Measurements from ENCODE around the gene DLEC1. TPM values are rescaled to one million over a fixed set of nuclear protein-coding genes. Genes with fewer than 3 reads are reported as not detected.

DLEC1 gene
- total and polyA plus RNA-seq, 9 of the 15 experiments (the other 6 are each of a cell fraction or from before 2014, with no cell fraction given), result 0.07 to 0.08 TPM; not detected in 7

DNA sequence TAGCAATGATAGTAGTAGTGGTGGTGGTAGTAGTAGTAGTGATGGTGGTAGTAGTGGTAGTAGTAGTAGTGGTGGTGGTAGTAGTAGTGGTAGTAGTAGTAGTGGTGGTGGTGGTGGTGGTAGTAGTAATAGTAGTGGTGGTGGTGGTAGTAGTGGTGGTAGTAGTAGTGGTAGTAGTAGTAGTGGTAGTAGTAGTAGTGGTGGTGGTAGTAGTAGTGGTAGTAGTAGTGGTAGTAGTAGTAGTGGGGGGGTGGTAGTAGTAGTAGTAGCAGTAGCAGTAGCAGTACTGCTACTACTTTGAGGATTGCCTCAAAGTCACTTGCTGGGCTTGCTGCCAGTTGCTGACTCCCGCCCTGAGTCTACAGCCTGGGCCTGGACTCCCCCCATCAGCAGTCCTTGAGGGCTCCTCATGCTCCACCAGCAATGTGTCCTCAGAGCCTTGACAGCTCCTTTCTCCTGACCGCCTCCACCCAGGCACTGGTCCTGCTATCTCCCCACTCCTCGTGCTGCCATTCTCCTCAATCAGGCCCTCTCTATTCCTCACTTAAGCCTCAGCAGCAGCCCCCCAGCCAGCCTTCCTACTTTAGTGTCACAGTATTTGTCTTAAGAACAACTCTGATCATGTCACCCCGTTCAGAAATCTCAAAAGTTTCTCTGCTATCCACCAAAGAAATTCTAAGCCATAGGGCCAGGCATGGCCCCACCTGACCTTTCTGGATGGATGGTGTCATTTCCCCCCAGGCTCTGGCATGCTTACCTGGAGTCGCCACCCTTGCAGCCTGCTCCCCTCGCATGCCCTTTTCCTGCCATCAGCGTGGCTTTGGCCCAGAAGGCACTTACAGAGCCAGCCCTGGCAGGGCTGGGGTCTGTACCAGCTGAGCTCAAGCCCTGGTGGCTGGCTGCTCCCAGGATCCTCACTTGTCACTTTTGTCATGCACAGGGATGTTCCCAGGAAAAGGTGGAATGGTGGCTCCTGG lies 45.6 kb downstream of the DLEC1 start:
- intact Hi-C loops (cut with micrococcal nuclease), result no loop called here
- no peak overlapping the region for H3K27ac ChIP-seq (ENCODE audit: extremely low read depth, low read depth, low read length)
- POLR2A ChIA-PET, result interaction anchor here (0.6 to 1.0 kb wide), 5 partner anchors 9 to 574 kb away, joined by 3 to 4 read pairs (median 3); no protein-coding TSS in a partner anchor
- TF ChIP-seq, protein P1, sequence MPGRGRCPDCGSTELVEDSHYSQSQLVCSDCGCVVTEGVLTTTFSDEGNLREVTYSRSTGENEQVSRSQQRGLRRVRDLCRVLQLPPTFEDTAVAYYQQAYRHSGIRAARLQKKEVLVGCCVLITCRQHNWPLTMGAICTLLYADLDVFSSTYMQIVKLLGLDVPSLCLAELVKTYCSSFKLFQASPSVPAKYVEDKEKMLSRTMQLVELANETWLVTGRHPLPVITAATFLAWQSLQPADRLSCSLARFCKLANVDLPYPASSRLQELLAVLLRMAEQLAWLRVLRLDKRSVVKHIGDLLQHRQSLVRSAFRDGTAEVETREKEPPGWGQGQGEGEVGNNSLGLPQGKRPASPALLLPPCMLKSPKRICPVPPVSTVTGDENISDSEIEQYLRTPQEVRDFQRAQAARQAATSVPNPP (IDR thresholded peaks at IDR 0.05; ENCODE audit: borderline replicate concordance, insufficient read depth, insufficient read length), result no peak
- no peak for TF ChIP-seq NCOA4 (IDR thresholded peaks at IDR 0.05; ENCODE audit: partially characterized antibody)
- no peak for TF ChIP-seq CAMTA2 (CRISPR knock-in tag; conservative IDR thresholded peaks at IDR 0.05)
- 0 out of 2 replicates have a peak, but pooled peaks have one; percentile 36 for TF ChIP-seq DDX20 (tag; IDR thresholded peaks at IDR 0.05; ENCODE audit: low read depth)
- TF ChIP-seq, protein P2, sequence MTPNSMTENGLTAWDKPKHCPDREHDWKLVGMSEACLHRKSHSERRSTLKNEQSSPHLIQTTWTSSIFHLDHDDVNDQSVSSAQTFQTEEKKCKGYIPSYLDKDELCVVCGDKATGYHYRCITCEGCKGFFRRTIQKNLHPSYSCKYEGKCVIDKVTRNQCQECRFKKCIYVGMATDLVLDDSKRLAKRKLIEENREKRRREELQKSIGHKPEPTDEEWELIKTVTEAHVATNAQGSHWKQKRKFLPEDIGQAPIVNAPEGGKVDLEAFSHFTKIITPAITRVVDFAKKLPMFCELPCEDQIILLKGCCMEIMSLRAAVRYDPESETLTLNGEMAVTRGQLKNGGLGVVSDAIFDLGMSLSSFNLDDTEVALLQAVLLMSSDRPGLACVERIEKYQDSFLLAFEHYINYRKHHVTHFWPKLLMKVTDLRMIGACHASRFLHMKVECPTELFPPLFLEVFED (CRISPR knock-in tag; conservative IDR thresholded peaks at IDR 0.05), result peak; percentile 94
- TF ChIP-seq ELF4 (CRISPR knock-in tag; IDR thresholded peaks at IDR 0.05), result peak; percentile 53; the same call in 1 of the 2 replicates
- TF ChIP-seq, protein P3, sequence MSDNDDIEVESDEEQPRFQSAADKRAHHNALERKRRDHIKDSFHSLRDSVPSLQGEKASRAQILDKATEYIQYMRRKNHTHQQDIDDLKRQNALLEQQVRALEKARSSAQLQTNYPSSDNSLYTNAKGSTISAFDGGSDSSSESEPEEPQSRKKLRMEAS (CRISPR knock-in tag; IDR thresholded peaks at IDR 0.05), result peak; percentile 25; the same call in 1 of the 2 replicates
- TF ChIP-seq HDAC8 (tag; IDR thresholded peaks at IDR 0.05), result 0 out of 2 replicates have a peak, but pooled peaks have one; percentile 63
- peak; percentile 93; the same call in 1 of the 2 replicates for TF ChIP-seq OTX1 (CRISPR knock-in tag; IDR thresholded peaks at IDR 0.05)
- TF ChIP-seq CREBBP (IDR thresholded peaks at IDR 0.05; ENCODE audit: low read depth, low read length), result peak; percentile 80
- TF ChIP-seq, protein P4, sequence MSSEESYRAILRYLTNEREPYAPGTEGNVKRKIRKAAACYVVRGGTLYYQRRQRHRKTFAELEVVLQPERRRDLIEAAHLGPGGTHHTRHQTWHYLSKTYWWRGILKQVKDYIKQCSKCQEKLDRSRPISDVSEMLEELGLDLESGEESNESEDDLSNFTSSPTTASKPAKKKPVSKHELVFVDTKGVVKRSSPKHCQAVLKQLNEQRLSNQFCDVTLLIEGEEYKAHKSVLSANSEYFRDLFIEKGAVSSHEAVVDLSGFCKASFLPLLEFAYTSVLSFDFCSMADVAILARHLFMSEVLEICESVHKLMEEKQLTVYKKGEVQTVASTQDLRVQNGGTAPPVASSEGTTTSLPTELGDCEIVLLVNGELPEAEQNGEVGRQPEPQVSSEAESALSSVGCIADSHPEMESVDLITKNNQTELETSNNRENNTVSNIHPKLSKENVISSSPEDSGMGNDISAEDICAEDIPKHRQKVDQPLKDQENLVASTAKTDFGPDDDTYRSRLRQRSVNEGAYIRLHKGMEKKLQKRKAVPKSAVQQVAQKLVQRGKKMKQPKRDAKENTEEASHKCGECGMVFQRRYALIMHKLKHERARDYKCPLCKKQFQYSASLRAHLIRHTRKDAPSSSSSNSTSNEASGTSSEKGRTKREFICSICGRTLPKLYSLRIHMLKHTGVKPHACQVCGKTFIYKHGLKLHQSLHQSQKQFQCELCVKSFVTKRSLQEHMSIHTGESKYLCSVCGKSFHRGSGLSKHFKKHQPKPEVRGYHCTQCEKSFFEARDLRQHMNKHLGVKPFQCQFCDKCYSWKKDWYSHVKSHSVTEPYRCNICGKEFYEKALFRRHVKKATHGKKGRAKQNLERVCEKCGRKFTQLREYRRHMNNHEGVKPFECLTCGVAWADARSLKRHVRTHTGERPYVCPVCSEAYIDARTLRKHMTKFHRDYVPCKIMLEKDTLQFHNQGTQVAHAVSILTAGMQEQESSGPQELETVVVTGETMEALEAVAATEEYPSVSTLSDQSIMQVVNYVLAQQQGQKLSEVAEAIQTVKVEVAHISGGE (CRISPR knock-in tag; IDR thresholded peaks at IDR 0.05), result peak in 1 of 3 experiments; percentile 63; a peak in 2 of 6 replicates
- no peak for TF ChIP-seq SMAD2 (IDR thresholded peaks at IDR 0.05; ENCODE audit: low read depth, low read length)
- no peak for TF ChIP-seq SRSF3 (IDR thresholded peaks at IDR 0.05; ENCODE audit: insufficient read depth, low read length)
- no peak for TF ChIP-seq PHF21A (IDR thresholded peaks at IDR 0.05; ENCODE audit: borderline replicate concordance, low read depth)

More for the DNA sequence above, 45.6 kb downstream of the DLEC1 start:
- BruUV-seq (replicated peaks), result no TSS peak
- Histone ChIP-seq H2AFZ (ENCODE audit: low read depth, low read length) (no peak overlapping the region), H4K20me1 (replicated peaks; ENCODE audit: control insufficient read depth, insufficient read depth, low read length) (no peaks in the 10 kb centered on the region), H3K4me3 (no peak overlapping the region), H3K79me2 (ENCODE audit: control insufficient read depth, insufficient read depth, low read length) (no peaks in the 10 kb centered on the region), H3K9me3 (replicated peaks; ENCODE audit: control insufficient read depth, insufficient read depth, low read depth, low read length) (peaks cover 7% of the 10 kb centered on the region), H3K4me1 (replicated peaks in 1 of 2; ENCODE audit: control insufficient read depth in 2 of 2, insufficient read depth in 2 of 2, low read length in 2 of 2) (no peaks in the 10 kb centered on the region), H3K27me3 (ENCODE audit: control insufficient read depth in 2 of 2, insufficient read depth in 2 of 2, low read length in 2 of 2) (peaks cover 16 to 21% of the 10 kb centered on the region in 2 experiments; a peak in 4 of 5 replicates), H3K9ac (ENCODE audit: insufficient read depth in 1 of 2, low read depth in 2 of 2, low read length in 2 of 2) (no peak overlapping the region), H3K9me1 (ENCODE audit: control insufficient read depth, insufficient read depth, low read length) (peaks cover 2% of the 10 kb centered on the region), H3K4me2 (ENCODE audit: insufficient read depth, low read length) (no peak overlapping the region), H3K36me3 (ENCODE audit: control insufficient read depth, insufficient read depth, low read length) (no peaks in the 10 kb centered on the region)
- CTCF ChIA-PET (ENCODE audit: low intra/inter-chr PET ratio), result no interaction called here
- ATAC-seq, result peak; percentile 79
- DNase-seq (ENCODE audit: extremely low read depth in 1 of 4, low spot score in 3 of 4), result peak in 2 of 4 experiments; percentile 35 to 46
- no peak for FAIRE-seq
- in situ Hi-C loops (cut with MboI), result no loop called here
- WGBS (ENCODE audit: insufficient coverage, low coverage, missing lambda C conversion rate), result 2% methylated on average over 7 of the region's 7 CpGs
